Cerebellar cortex (tissue), 1 donor: ENCODE results near the gene GRK5.
A peak's percentile ranks its signal among the peaks of the same experiment; 100 is the strongest.

ENCODE experiments used
- DNase-seq: peaks from one replicate; pipeline ENCODE4 v3.0.0-alpha.2; 2015; ENCODE audit warnings: low spot score

GRK5 gene

GRCh38 chr10:119316002-119316358 lies 108.6 kb downstream of the GRK5 start:
- no peak for DNase-seq

- DNase-seq, result no peak
These were observed 109.3 kb downstream of the GRK5 start for GRCh38 chr10:119316729-119317097.

- DNase-seq, result no peak
These were observed 111.2 kb downstream of the GRK5 start for GRCh38 chr10:119318411-119319160.

- no peak for DNase-seq
These were observed 112.0 kb downstream of the GRK5 start for GRCh38 chr10:119319161-119319919.

GRCh38 chr10:119319920-119320258 lies 112.5 kb downstream of the GRK5 start:
- DNase-seq, result no peak

GRCh38 chr10:119320981-119321380 lies 113.6 kb downstream of the GRK5 start:
- no peak for DNase-seq

- no peak for DNase-seq
These were observed 116.0 kb downstream of the GRK5 start for GRCh38 chr10:119323085-119324016.

- DNase-seq, result no peak
These were observed 117.8 kb downstream of the GRK5 start for GRCh38 chr10:119325131-119325530.

- DNase-seq, result no peak
These were observed 118.8 kb downstream of the GRK5 start for GRCh38 chr10:119326167-119326566.

- DNase-seq, result no peak
These were observed 119.8 kb downstream of the GRK5 start for GRCh38 chr10:119327096-119327745.

GRCh38 chr10:119328223-119328622 lies 120.9 kb downstream of the GRK5 start:
- no peak for DNase-seq

- no peak for DNase-seq
These were observed 123.0 kb downstream of the GRK5 start for GRCh38 chr10:119330342-119330741.

GRCh38 chr10:119331061-119331460 lies 123.7 kb downstream of the GRK5 start:
- DNase-seq, result no peak

GRCh38 chr10:119333146-119333792 lies 125.9 kb downstream of the GRK5 start:
- DNase-seq, result no peak

- DNase-seq, result no peak
These were observed 128.4 kb downstream of the GRK5 start for GRCh38 chr10:119335671-119336353.

- no peak for DNase-seq
These were observed 129.2 kb downstream of the GRK5 start for GRCh38 chr10:119336599-119336998.

GRCh38 chr10:119337223-119337622 lies 129.9 kb downstream of the GRK5 start:
- no peak for DNase-seq

- no peak for DNase-seq
These were observed 130.5 kb downstream of the GRK5 start for GRCh38 chr10:119337796-119338432.

- DNase-seq, result no peak
These were observed 131.7 kb downstream of the GRK5 start for GRCh38 chr10:119339109-119339508.

GRCh38 chr10:119340893-119341458 lies 133.6 kb downstream of the GRK5 start:
- peak; percentile 63 for DNase-seq
